ENCODE data around the gene SHISA9.

Gene SHISA9

GRCh38 chr16:13105427-13105826 lies 204.0 kb downstream of the SHISA9 start:
- TF ChIP-seq ZNF274 (IDR thresholded peaks at IDR 0.05; ENCODE audit: low read depth, low read length): no peak
- no peak overlapping the region for H3K4me3 ChIP-seq (ENCODE audit: low read length)

GRCh38 chr16:13106464-13106863 lies 205.1 kb downstream of the SHISA9 start:
- H3K4me3 ChIP-seq (ENCODE audit: low read length): no peak overlapping the region
- TF ChIP-seq ZNF274 (IDR thresholded peaks at IDR 0.05; ENCODE audit: low read depth, low read length): no peak

DNA sequence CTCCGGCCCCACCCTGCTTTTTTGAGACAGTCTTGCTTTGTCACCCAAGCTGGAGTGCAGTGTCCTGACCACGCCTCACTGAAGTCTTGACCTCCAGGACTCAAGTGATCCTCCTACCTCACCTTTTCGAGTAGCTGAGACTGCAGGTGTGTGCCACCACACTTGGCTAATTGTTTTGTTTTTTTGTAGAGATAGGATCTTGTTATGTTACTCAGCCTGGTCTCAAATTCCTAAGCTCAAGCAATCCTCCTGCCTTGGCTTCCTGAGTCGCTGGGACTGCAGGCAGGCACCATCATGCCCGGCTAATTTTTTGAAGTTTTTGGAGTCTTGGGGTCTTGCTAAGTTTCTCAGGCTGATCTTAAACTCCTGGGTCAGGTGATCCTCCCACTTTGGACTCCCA lies 206.7 kb downstream of the SHISA9 start:
- TF ChIP-seq ZNF274 (IDR thresholded peaks at IDR 0.05; ENCODE audit: low read depth, low read length): no peak
- no peak overlapping the region for H3K4me3 ChIP-seq (ENCODE audit: low read length)

DNA sequence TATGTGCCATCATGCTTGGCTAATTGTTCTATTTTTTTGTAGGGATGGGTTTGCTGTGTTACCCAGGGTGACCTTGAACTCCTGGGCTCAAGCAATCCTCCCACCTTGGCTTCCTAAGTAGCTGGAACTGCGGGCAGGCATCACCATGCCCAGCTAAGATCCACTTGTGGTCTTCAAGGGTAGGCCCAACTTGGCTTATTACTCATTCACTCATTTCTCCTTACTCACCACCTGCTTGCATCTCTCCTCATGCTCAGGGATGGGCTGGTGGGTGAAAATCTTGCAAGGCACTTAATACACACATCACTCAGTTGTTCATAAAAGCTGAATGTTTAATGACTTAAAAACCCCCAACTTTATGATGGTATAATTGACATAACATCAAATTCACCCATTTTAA lies 207.8 kb downstream of the SHISA9 start:
- no peak for TF ChIP-seq ZNF274 (IDR thresholded peaks at IDR 0.05; ENCODE audit: low read depth, low read length)
- no peak overlapping the region for H3K4me3 ChIP-seq (ENCODE audit: low read length)

DNA sequence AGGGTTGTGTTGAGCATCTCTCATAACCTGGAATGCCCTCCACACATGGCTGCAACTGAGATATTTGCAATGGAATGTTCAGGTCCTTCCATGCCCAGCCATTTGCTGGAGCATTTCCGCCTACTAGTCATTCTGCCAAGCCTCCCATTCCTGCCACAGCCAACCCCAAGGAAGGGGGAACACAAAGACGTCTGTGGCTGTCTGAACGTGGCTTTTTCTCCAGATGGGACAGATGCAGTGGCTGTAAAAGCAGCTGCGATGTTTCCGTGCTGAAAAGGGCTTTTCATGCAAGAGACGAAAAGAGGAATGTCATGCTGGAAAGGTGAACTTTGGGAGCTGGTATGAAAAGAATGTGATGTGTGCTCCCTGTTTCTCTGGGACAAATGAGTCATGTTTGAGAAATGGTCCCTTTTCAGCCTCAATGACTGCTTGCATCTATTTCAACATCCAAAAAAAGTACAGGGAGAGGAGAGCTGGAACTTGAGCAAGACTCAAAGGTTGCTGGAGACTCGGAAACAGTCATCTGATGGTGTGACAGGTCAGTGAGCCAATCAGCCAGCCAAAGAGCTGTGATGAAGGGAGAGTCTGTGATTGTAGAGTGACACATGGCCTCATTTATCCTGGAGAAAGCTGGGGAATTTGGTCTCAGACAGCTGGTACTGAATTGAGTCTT lies 208.9 kb downstream of the SHISA9 start:
- H3K4me3 ChIP-seq (ENCODE audit: low read length): no peak overlapping the region
- no peak for TF ChIP-seq ZNF274 (IDR thresholded peaks at IDR 0.05; ENCODE audit: low read depth, low read length)

- no peak for TF ChIP-seq ZNF274 (IDR thresholded peaks at IDR 0.05; ENCODE audit: low read depth, low read length)
- no peak overlapping the region for H3K4me3 ChIP-seq (ENCODE audit: low read length)
Observed at GRCh38 chr16:13111747-13112146, 210.3 kb downstream of the SHISA9 start.

DNA sequence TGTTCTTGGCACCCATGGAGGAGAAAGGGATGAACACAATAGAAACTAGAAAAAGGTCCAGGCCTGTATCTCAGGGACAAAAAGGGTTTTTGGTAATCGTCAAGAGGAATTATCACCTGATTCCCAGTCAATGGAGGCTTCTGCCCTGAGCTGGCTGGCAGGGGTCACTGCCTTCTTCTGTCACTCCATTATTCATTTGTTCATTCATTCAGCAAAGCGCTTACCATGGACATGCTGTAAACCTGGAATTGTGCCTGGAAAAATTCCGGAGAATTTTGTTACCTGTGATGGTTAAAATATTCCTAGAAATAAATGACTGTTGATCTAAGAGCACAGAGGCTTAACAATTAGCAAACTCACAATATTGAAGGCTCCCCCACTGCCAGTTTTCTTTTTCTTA lies 212.3 kb downstream of the SHISA9 start:
- TF ChIP-seq ZNF274 (IDR thresholded peaks at IDR 0.05; ENCODE audit: low read depth, low read length): no peak
- H3K4me3 ChIP-seq (ENCODE audit: low read length): no peak overlapping the region

- TF ChIP-seq ZNF274 (IDR thresholded peaks at IDR 0.05; ENCODE audit: low read depth, low read length): no peak
- no peak overlapping the region for H3K4me3 ChIP-seq (ENCODE audit: low read length)
Observed at GRCh38 chr16:13118091-13118490, 216.7 kb downstream of the SHISA9 start.

GRCh38 chr16:13120091-13120490 lies 218.7 kb downstream of the SHISA9 start:
- TF ChIP-seq ZNF274 (IDR thresholded peaks at IDR 0.05; ENCODE audit: low read depth, low read length): no peak
- no peak overlapping the region for H3K4me3 ChIP-seq (ENCODE audit: low read length)

DNA sequence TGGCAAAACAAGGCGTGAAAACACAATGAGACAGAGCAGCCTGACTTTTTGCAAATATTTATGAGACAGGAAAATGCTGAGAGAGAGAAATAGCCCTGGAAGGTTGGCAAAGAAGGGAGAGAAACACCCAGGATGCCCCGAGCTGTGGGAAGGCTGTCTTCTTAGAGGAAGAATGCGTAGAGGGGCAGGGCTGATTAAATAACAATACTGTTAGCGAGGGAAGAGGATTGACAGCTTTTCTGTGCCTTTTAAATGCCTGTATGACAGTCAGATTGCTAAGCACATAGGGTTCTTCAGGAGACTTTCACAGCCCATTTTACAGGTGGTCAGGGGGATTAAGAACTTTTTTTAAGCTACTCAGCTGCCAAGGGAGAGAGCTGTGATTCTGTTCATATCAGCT lies 219.2 kb downstream of the SHISA9 start:
- no peak for TF ChIP-seq ZNF274 (IDR thresholded peaks at IDR 0.05; ENCODE audit: low read depth, low read length)
- H3K4me3 ChIP-seq (ENCODE audit: low read length): no peak overlapping the region

GRCh38 chr16:13123991-13124390 lies 222.6 kb downstream of the SHISA9 start:
- TF ChIP-seq ZNF274 (IDR thresholded peaks at IDR 0.05; ENCODE audit: low read depth, low read length): no peak
- no peak overlapping the region for H3K4me3 ChIP-seq (ENCODE audit: low read length)

- H3K4me3 ChIP-seq (ENCODE audit: low read length): no peak overlapping the region
- no peak for TF ChIP-seq ZNF274 (IDR thresholded peaks at IDR 0.05; ENCODE audit: low read depth, low read length)
Observed at GRCh38 chr16:13127144-13127543, 225.7 kb downstream of the SHISA9 start.

GRCh38 chr16:13130586-13130985 lies 229.2 kb downstream of the SHISA9 start:
- TF ChIP-seq ZNF274 (IDR thresholded peaks at IDR 0.05; ENCODE audit: low read depth, low read length): no peak
- no peak overlapping the region for H3K4me3 ChIP-seq (ENCODE audit: low read length)

DNA sequence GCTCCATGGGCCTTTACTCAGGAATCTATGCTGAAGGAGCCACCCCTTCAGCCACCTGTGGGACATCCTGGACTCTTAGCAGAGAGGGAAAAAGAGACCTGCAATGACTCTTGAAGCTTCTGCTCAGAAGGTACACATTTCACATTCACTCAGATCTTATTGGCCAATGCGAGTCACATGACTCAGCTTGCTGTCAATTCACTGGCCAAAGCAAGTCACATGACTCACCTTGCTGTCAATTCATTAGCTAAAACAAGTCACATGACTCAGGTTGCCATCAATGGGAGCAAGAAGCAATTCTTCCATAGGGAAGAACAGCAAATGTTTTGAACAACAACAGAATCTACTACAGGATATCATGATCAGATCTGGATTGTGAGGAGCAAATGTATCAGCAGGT lies 233.4 kb downstream of the SHISA9 start:
- H3K4me3 ChIP-seq (ENCODE audit: low read length): no peak overlapping the region
- no peak for TF ChIP-seq ZNF274 (IDR thresholded peaks at IDR 0.05; ENCODE audit: low read depth, low read length)

GRCh38 chr16:13136901-13137300 lies 235.5 kb downstream of the SHISA9 start:
- no peak for TF ChIP-seq ZNF274 (IDR thresholded peaks at IDR 0.05; ENCODE audit: low read depth, low read length)
- no peak overlapping the region for H3K4me3 ChIP-seq (ENCODE audit: low read length)

GRCh38 chr16:13138528-13138927 lies 237.1 kb downstream of the SHISA9 start:
- TF ChIP-seq ZNF274 (IDR thresholded peaks at IDR 0.05; ENCODE audit: low read depth, low read length): no peak
- no peak overlapping the region for H3K4me3 ChIP-seq (ENCODE audit: low read length)
